Transverse colon (tissue), 3 donors: ENCODE results near the gene RPS6KA2.

ENCODE experiments used
- POLR2A ChIP-seq: fragments of 450-650 bp; IDR thresholded peaks from one replicate; pipeline ENCODE4 v1.6.1; 2016; ENCODE audit warnings: antibody characterized with exemption, mild to moderate bottlenecking, moderate library complexity
- TF ChIP-seq, protein P1 (sequence below), 5 experiments: fragments of 200-600 bp in 3 of 5; fragments of 450-650 bp in 2 of 5; sonication (generic) in 3 of 5; IDR thresholded peaks; 1 replicate in 2 of 5; 2 replicates in 3 of 5; pipeline ENCODE4 v1.5.1; 2016 to 2017; ENCODE audit warnings: antibody characterized with exemption in 5 of 5, inconsistent platforms in 3 of 5, mild to moderate bottlenecking in 2 of 5, moderate library complexity in 1 of 5

DNA sequence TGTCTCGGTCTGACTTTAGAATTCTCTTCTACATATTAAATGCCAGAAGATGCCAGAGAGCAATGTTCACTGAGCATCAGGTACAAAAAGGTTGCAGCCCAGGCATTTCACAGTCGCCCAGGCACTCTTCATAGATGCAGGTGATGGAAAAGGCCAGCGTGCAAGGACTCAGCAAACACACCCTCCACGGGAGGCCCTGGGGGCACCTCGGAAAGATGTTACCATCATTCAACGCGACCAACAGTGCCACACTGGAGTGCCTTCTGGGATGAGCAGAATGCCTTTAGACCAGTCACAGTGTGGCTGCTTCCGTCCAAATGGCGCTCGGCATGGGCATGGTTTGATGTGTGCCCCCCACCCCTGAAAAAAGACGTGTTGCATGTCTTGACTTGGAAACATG lies 36.0 kb downstream of the RPS6KA2 start:
- TF ChIP-seq, protein P1, sequence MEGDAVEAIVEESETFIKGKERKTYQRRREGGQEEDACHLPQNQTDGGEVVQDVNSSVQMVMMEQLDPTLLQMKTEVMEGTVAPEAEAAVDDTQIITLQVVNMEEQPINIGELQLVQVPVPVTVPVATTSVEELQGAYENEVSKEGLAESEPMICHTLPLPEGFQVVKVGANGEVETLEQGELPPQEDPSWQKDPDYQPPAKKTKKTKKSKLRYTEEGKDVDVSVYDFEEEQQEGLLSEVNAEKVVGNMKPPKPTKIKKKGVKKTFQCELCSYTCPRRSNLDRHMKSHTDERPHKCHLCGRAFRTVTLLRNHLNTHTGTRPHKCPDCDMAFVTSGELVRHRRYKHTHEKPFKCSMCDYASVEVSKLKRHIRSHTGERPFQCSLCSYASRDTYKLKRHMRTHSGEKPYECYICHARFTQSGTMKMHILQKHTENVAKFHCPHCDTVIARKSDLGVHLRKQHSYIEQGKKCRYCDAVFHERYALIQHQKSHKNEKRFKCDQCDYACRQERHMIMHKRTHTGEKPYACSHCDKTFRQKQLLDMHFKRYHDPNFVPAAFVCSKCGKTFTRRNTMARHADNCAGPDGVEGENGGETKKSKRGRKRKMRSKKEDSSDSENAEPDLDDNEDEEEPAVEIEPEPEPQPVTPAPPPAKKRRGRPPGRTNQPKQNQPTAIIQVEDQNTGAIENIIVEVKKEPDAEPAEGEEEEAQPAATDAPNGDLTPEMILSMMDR (IDR thresholded peaks at IDR 0.05): no peak
- TF ChIP-seq POLR2A: no peak
